Fibroblast of villous mesenchyme (primary cell): Measurements from ENCODE around the gene ANTXR2. TPM values are rescaled to one million over a fixed set of nuclear protein-coding genes. Genes with fewer than 3 reads are reported as not detected.

Source experiments
- DNase-seq: peaks from one replicate; pipeline ENCODE4 v3.0.0-alpha.2; 2010; ENCODE audit warnings: low read depth
- H3K4me3 ChIP-seq: 2 replicates; pipeline ENCODE4 v1.5.1; 2011; ENCODE audit warnings: low read depth, mild to moderate bottlenecking, low read length
- CTCF ChIP-seq: IDR thresholded peaks from 2 replicates; pipeline ENCODE4 v1.5.1; 2012; ENCODE audit warnings: low read depth, mild to moderate bottlenecking, low read length; ENCODE audit not compliant: insufficient read depth
- total RNA-seq: library from RNA; depleted of rRNA; stranded (reverse); fragments of >200 nt; gene quantifications from 2 replicates; pipeline ENCODE4 v1.2.3, GENCODE V29; 2012

Gene ANTXR2
- total RNA-seq, 1 donor, result 107 TPM

GRCh38 chr4:79852305-79852730 lies 220.7 kb downstream of the ANTXR2 start:
- TF ChIP-seq CTCF, result no peak
- no peak overlapping the region for H3K4me3 ChIP-seq
- peak; percentile 95 for DNase-seq

GRCh38 chr4:79851625-79852304 lies 221.3 kb downstream of the ANTXR2 start:
- peak; percentile 40 for DNase-seq
- H3K4me3 ChIP-seq, result no peak overlapping the region
- TF ChIP-seq CTCF, result no peak

Other genes with a start within 250 kb of the ANTXR2 start
- gene PRDM8, start 124.3 kb upstream of the ANTXR2 start, total RNA-seq, result 7.3 and 7.7 TPM in 2 replicates
- gene FGF5, start 193.4 kb upstream of the ANTXR2 start, total RNA-seq, result 5.2 and 6.1 TPM in 2 replicates